Neural cell (in vitro differentiated cells): ENCODE measurements around the gene NBEA. TPM values are rescaled to one million over a fixed set of nuclear protein-coding genes. Genes with fewer than 3 reads are reported as not detected.
"Not testable (repeated sequence)": the region's sequence is repeated elsewhere in the genome, so short reads cannot be mapped to it uniquely, and the experiment has no call there.

ENCODE experiments used
- H2AFZ ChIP-seq: fragments of 200-600, 300-800 bp; sonication (generic), shearing (Covaris generic); 2 replicates; pipeline ENCODE4 v1.6.0; 2014; ENCODE audit warnings: low read depth, mild to moderate bottlenecking, antibody characterized with exemption, low read length, moderate library complexity
- H3F3A ChIP-seq: fragments of 200-600 bp; shearing (Covaris generic); 2 replicates; pipeline ENCODE4 v1.6.1; 2016; ENCODE audit warnings: mild to moderate bottlenecking, moderate library complexity, mixed read lengths, antibody characterized with exemption, low read length; ENCODE audit not compliant: insufficient read depth, poor library complexity, severe bottlenecking
- H3K27ac ChIP-seq: fragments of 200-600, 300-800 bp; sonication (generic), shearing (Covaris generic); 2 replicates; pipeline ENCODE4 v1.5.1; 2014; ENCODE audit warnings: mild to moderate bottlenecking, low read length, moderate library complexity
- H3K27me3 ChIP-seq: fragments of 300-800, 200-600 bp; sonication (generic), shearing (Covaris generic); 2 replicates; pipeline ENCODE4 v1.6.0; 2014; ENCODE audit warnings: mild to moderate bottlenecking, low read depth, low read length, moderate library complexity; ENCODE audit not compliant: insufficient read depth
- H3K36me3 ChIP-seq: fragments of 300-800, 200-600 bp; sonication (generic), shearing (Covaris generic); 2 replicates; pipeline ENCODE4 v1.5.1; 2014; ENCODE audit warnings: mild to moderate bottlenecking, antibody characterized with exemption, low read length, moderate library complexity; ENCODE audit not compliant: insufficient read depth
- H3K4me2 ChIP-seq: fragments of 300-800, 200-600 bp; sonication (generic), shearing (Covaris generic); 2 replicates; pipeline ENCODE4 v1.6.0; 2014; ENCODE audit warnings: mild to moderate bottlenecking, low read length
- H3K4me3 ChIP-seq: fragments of 300-800, 200-600 bp; sonication (generic), shearing (Covaris generic); 2 replicates; pipeline ENCODE4 v1.5.1; 2014; ENCODE audit warnings: mild to moderate bottlenecking, low read length, moderate library complexity
- H3K79me2 ChIP-seq: fragments of 200-600 bp; shearing (Covaris generic); replicated peaks from 2 replicates; pipeline ENCODE4 v1.6.0; 2014; ENCODE audit warnings: mild to moderate bottlenecking, low read length, moderate library complexity; ENCODE audit not compliant: insufficient read depth
- H3K9ac ChIP-seq: fragments of 300-800, 200-600 bp; sonication (generic), shearing (Covaris generic); 2 replicates; pipeline ENCODE4 v1.6.1; 2016; ENCODE audit warnings: mild to moderate bottlenecking, low read length, mixed read lengths
- H3K9me2 ChIP-seq: fragments of 200-600 bp; shearing (Covaris generic); 2 replicates; pipeline ENCODE4 v1.6.1; 2016; ENCODE audit warnings: mild to moderate bottlenecking, low read length, mixed read lengths; ENCODE audit not compliant: insufficient read depth
- H3K9me3 ChIP-seq: fragments of 200-600, 300-800 bp; sonication (generic), shearing (Covaris generic); 2 replicates; pipeline ENCODE4 v1.6.1; 2016; ENCODE audit warnings: mild to moderate bottlenecking, mixed run types, low read length, moderate library complexity, mixed read lengths
- H4K20me1 ChIP-seq: fragments of 200-600 bp; shearing (Covaris generic); 2 replicates; pipeline ENCODE4 v1.6.1; 2016; ENCODE audit warnings: mild to moderate bottlenecking, mixed run types; ENCODE audit not compliant: insufficient read depth
- CTCF ChIP-seq: fragments of 450-650 bp; IDR thresholded peaks from 2 replicates; pipeline ENCODE4 v1.5.1; 2014; ENCODE audit warnings: antibody characterized with exemption, mild to moderate bottlenecking, moderate library complexity; ENCODE audit not compliant: poor library complexity, severe bottlenecking
- EP300 ChIP-seq: fragments of 450-650 bp; conservative IDR thresholded peaks from 2 replicates; pipeline ENCODE4 v1.6.1; 2014; ENCODE audit warnings: antibody characterized with exemption, mild to moderate bottlenecking, moderate library complexity; ENCODE audit not compliant: poor library complexity, severe bottlenecking
- EZH2 ChIP-seq: fragments of 200-600, 300-800 bp; shearing (Covaris generic), sonication (generic); IDR thresholded peaks from 2 replicates; pipeline ENCODE4 v1.6.1; 2014; ENCODE audit warnings: antibody characterized with exemption, low read length, borderline replicate concordance, mild to moderate bottlenecking; ENCODE audit not compliant: insufficient read depth, poor library complexity, severe bottlenecking
- MXI1 ChIP-seq: fragments of 450-650 bp; conservative IDR thresholded peaks from 2 replicates; pipeline ENCODE4 v1.6.1; 2014; ENCODE audit warnings: antibody characterized with exemption, mild to moderate bottlenecking; ENCODE audit not compliant: poor library complexity, severe bottlenecking
- POLR2AphosphoS5 ChIP-seq: IDR thresholded peaks from 2 replicates; pipeline ENCODE4 v1.6.1; 2012
- RAD21 ChIP-seq: fragments of 450-650 bp; conservative IDR thresholded peaks from 2 replicates; pipeline ENCODE4 v1.6.1; 2014; ENCODE audit warnings: antibody characterized with exemption, mild to moderate bottlenecking, moderate library complexity
- REST ChIP-seq: IDR thresholded peaks from 2 replicates; pipeline ENCODE4 v1.6.1; 2012; ENCODE audit warnings: borderline replicate concordance
- SMC3 ChIP-seq: fragments of 450-650 bp; conservative IDR thresholded peaks from 2 replicates; pipeline ENCODE4 v1.6.1; 2014; ENCODE audit warnings: antibody characterized with exemption, mild to moderate bottlenecking, moderate library complexity; ENCODE audit not compliant: poor library complexity
- TAF1 ChIP-seq: IDR thresholded peaks from 2 replicates; pipeline ENCODE4 v1.6.1; 2012; ENCODE audit warnings: low read depth
- polyA plus RNA-seq: library from polyadenylated mRNA; depleted of rRNA; stranded (reverse); fragments of >200 nt; gene quantifications from 2 replicates; pipeline ENCODE4 v1.2.3, GENCODE V29; 2014

The NBEA gene
- polyA plus RNA-seq, 1 donor from 2014 or later = 55.8 TPM

- H3K4me2 ChIP-seq, H3K4me3 ChIP-seq, H3K9ac ChIP-seq, H3K27me3 ChIP-seq, H2AFZ ChIP-seq, H3K9me2 ChIP-seq, H3K27ac ChIP-seq, H3K79me2 ChIP-seq, H3K9me3 ChIP-seq, H3F3A ChIP-seq, H3K36me3 ChIP-seq, H4K20me1 ChIP-seq: not testable (repeated sequence)
These were observed 116.5 kb downstream of the NBEA start for GRCh38 chr13:35058585-35058984.

GRCh38 chr13:35086667-35087066, 144.6 kb downstream of the NBEA start:
- Histone ChIP-seq H4K20me1 (no peaks in the 10 kb centered on the region), H3K27ac (no peak overlapping the region), H3K79me2 (no peaks in the 10 kb centered on the region), H3K9me2 (no peaks in the 10 kb centered on the region), H3F3A (no peaks in the 10 kb centered on the region), H3K36me3 (no peaks in the 10 kb centered on the region), H3K4me3 (no peak overlapping the region), H3K9me3 (no peaks in the 10 kb centered on the region), H3K4me2 (no peak overlapping the region), H3K27me3 (no peaks in the 10 kb centered on the region), H3K9ac (no peak overlapping the region), H2AFZ (no peak overlapping the region)
- TF ChIP-seq POLR2AphosphoS5 (no peak), REST (no peak), MXI1 (no peak), TAF1 (no peak), CTCF (no peak), EP300 (no peak), RAD21 (no peak), EZH2 (no peak), SMC3 (no peak)

- H3K27ac ChIP-seq = no peak overlapping the region
- H2AFZ ChIP-seq = no peak overlapping the region
- H3K27me3 ChIP-seq = no peaks in the 10 kb centered on the region
- no peaks in the 10 kb centered on the region for H3K36me3 ChIP-seq
- no peak for TF ChIP-seq TAF1
- TF ChIP-seq RAD21 = no peak
- no peak for TF ChIP-seq POLR2AphosphoS5
- TF ChIP-seq SMC3 = no peak
- no peaks in the 10 kb centered on the region for H4K20me1 ChIP-seq
- no peak overlapping the region for H3K9ac ChIP-seq
- H3K4me2 ChIP-seq = no peak overlapping the region
- H3K9me2 ChIP-seq = no peaks in the 10 kb centered on the region
- H3F3A ChIP-seq = no peaks in the 10 kb centered on the region
- no peaks in the 10 kb centered on the region for H3K9me3 ChIP-seq
- no peak overlapping the region for H3K4me3 ChIP-seq
- no peaks in the 10 kb centered on the region for H3K79me2 ChIP-seq
These were observed 150.2 kb downstream of the NBEA start for GRCh38 chr13:35092251-35092650.
